ENCODE measurements around the gene RNF144A. TPM values are rescaled to one million over a fixed set of nuclear protein-coding genes. Genes with fewer than 3 reads are reported as not detected.

RNF144A gene
- total and polyA plus RNA-seq, 2 experiments from 2014 or later: 2.8 to 14.7 TPM

DNA sequence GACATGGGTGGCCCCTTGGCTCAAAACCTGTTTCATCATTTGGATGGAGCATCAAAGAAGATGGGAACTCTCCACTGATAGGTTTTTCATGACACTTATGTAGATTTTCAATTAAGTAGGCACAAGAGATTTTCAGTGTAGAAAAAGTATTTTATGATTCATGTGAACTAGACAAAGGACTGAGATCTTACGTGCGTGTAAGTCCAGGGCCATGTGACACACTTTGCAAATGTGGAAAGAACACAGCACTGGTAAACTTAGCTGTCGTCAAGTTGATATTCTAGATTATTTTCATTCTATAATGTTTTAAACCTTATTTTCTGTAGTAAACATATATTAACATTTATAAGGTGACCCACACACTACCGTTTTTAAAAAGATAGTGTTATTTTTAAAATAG lies 37.4 kb downstream of the RNF144A start:
- Mint-ChIP-seq H3K4me1 (no peaks in the 10 kb centered on the region), H3K27me3 (ENCODE audit: insufficient read depth, low read depth, poor library complexity) (no peaks in the 10 kb centered on the region), H3K9me3 (no peaks in the 10 kb centered on the region), H3K4me3 (no peak overlapping the region), H3K27ac (no peak overlapping the region), H3K36me3 (ENCODE audit: low read depth) (no peaks in the 10 kb centered on the region)
- Histone ChIP-seq H3K27ac (ENCODE audit: low read depth) (no peak overlapping the region), H4K20me1 (replicated peaks; ENCODE audit: insufficient read depth) (no peaks in the 10 kb centered on the region), H3K4me2 (no peak overlapping the region), H3K79me2 (replicated peaks; ENCODE audit: insufficient read depth) (no peaks in the 10 kb centered on the region), H3K4me1 (ENCODE audit: insufficient read depth) (no peaks in the 10 kb centered on the region), H3K36me3 (ENCODE audit: insufficient read depth) (no peaks in the 10 kb centered on the region), H3K27me3 (ENCODE audit: insufficient read depth) (no peaks in the 10 kb centered on the region), H3F3A (replicated peaks; ENCODE audit: low read depth) (no peaks in the 10 kb centered on the region), H3K4me3 (no peak overlapping the region), H3K9me2 (ENCODE audit: insufficient read depth) (no peaks in the 10 kb centered on the region), H2AFZ (no peak overlapping the region)
- no peak for ATAC-seq
- TF ChIP-seq, protein P1, sequence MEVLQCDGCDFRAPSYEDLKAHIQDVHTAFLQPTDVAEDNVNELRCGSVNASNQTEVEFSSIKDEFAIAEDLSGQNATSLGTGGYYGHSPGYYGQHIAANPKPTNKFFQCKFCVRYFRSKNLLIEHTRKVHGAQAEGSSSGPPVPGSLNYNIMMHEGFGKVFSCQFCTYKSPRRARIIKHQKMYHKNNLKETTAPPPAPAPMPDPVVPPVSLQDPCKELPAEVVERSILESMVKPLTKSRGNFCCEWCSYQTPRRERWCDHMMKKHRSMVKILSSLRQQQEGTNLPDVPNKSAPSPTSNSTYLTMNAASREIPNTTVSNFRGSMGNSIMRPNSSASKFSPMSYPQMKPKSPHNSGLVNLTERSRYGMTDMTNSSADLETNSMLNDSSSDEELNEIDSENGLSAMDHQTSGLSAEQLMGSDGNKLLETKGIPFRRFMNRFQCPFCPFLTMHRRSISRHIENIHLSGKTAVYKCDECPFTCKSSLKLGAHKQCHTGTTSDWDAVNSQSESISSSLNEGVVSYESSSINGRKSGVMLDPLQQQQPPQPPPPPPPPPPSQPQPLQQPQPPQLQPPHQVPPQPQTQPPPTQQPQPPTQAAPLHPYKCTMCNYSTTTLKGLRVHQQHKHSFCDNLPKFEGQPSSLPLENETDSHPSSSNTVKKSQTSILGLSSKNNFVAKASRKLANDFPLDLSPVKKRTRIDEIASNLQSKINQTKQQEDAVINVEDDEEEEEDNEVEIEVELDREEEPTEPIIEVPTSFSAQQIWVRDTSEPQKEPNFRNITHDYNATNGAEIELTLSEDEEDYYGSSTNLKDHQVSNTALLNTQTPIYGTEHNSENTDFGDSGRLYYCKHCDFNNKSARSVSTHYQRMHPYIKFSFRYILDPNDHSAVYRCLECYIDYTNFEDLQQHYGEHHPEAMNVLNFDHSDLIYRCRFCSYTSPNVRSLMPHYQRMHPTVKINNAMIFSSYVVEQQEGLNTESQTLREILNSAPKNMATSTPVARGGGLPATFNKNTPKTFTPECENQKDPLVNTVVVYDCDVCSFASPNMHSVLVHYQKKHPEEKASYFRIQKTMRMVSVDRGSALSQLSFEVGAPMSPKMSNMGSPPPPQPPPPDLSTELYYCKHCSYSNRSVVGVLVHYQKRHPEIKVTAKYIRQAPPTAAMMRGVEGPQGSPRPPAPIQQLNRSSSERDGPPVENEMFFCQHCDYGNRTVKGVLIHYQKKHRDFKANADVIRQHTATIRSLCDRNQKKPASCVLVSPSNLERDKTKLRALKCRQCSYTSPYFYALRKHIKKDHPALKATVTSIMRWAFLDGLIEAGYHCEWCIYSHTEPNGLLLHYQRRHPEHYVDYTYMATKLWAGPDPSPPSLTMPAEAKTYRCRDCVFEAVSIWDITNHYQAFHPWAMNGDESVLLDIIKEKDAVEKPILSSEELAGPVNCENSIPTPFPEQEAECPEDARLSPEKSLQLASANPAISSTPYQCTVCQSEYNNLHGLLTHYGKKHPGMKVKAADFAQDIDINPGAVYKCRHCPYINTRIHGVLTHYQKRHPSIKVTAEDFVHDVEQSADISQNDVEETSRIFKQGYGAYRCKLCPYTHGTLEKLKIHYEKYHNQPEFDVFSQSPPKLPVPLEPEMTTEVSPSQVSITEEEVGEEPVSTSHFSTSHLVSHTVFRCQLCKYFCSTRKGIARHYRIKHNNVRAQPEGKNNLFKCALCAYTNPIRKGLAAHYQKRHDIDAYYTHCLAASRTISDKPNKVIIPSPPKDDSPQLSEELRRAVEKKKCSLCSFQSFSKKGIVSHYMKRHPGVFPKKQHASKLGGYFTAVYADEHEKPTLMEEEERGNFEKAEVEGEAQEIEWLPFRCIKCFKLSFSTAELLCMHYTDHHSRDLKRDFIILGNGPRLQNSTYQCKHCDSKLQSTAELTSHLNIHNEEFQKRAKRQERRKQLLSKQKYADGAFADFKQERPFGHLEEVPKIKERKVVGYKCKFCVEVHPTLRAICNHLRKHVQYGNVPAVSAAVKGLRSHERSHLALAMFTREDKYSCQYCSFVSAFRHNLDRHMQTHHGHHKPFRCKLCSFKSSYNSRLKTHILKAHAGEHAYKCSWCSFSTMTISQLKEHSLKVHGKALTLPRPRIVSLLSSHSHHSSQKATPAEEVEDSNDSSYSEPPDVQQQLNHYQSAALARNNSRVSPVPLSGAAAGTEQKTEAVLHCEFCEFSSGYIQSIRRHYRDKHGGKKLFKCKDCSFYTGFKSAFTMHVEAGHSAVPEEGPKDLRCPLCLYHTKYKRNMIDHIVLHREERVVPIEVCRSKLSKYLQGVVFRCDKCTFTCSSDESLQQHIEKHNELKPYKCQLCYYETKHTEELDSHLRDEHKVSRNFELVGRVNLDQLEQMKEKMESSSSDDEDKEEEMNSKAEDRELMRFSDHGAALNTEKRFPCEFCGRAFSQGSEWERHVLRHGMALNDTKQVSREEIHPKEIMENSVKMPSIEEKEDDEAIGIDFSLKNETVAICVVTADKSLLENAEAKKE (CRISPR knock-in tag; IDR thresholded peaks at IDR 0.05): no peak
- no peak for TF ChIP-seq NANOG (IDR thresholded peaks at IDR 0.05; ENCODE audit: borderline replicate concordance)
- TF ChIP-seq JUNB (IDR thresholded peaks at IDR 0.05; ENCODE audit: unreplicated experiment): no peak
- no peak for TF ChIP-seq ZNF114 (CRISPR knock-in tag; IDR thresholded peaks at IDR 0.05)
- TF ChIP-seq EZH2phosphoT487 (IDR thresholded peaks at IDR 0.05; ENCODE audit: unreplicated experiment): no peak
- no peak for TF ChIP-seq STAT1 (IDR thresholded peaks at IDR 0.05; ENCODE audit: unreplicated experiment)
- TF ChIP-seq EZH2 (IDR thresholded peaks at IDR 0.05; ENCODE audit: low read depth, unreplicated experiment): no peak
- TF ChIP-seq, protein P2, sequence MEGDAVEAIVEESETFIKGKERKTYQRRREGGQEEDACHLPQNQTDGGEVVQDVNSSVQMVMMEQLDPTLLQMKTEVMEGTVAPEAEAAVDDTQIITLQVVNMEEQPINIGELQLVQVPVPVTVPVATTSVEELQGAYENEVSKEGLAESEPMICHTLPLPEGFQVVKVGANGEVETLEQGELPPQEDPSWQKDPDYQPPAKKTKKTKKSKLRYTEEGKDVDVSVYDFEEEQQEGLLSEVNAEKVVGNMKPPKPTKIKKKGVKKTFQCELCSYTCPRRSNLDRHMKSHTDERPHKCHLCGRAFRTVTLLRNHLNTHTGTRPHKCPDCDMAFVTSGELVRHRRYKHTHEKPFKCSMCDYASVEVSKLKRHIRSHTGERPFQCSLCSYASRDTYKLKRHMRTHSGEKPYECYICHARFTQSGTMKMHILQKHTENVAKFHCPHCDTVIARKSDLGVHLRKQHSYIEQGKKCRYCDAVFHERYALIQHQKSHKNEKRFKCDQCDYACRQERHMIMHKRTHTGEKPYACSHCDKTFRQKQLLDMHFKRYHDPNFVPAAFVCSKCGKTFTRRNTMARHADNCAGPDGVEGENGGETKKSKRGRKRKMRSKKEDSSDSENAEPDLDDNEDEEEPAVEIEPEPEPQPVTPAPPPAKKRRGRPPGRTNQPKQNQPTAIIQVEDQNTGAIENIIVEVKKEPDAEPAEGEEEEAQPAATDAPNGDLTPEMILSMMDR (conservative IDR thresholded peaks at IDR 0.05; ENCODE audit: low read depth in 2 of 2): no peak
- TF ChIP-seq, protein P3, sequence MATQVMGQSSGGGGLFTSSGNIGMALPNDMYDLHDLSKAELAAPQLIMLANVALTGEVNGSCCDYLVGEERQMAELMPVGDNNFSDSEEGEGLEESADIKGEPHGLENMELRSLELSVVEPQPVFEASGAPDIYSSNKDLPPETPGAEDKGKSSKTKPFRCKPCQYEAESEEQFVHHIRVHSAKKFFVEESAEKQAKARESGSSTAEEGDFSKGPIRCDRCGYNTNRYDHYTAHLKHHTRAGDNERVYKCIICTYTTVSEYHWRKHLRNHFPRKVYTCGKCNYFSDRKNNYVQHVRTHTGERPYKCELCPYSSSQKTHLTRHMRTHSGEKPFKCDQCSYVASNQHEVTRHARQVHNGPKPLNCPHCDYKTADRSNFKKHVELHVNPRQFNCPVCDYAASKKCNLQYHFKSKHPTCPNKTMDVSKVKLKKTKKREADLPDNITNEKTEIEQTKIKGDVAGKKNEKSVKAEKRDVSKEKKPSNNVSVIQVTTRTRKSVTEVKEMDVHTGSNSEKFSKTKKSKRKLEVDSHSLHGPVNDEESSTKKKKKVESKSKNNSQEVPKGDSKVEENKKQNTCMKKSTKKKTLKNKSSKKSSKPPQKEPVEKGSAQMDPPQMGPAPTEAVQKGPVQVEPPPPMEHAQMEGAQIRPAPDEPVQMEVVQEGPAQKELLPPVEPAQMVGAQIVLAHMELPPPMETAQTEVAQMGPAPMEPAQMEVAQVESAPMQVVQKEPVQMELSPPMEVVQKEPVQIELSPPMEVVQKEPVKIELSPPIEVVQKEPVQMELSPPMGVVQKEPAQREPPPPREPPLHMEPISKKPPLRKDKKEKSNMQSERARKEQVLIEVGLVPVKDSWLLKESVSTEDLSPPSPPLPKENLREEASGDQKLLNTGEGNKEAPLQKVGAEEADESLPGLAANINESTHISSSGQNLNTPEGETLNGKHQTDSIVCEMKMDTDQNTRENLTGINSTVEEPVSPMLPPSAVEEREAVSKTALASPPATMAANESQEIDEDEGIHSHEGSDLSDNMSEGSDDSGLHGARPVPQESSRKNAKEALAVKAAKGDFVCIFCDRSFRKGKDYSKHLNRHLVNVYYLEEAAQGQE (IDR thresholded peaks at IDR 0.05; ENCODE audit: unreplicated experiment): no peak
- no peak for TF ChIP-seq POLR2AphosphoS5 (IDR thresholded peaks at IDR 0.05; ENCODE audit: low read depth)
- no peak for TF ChIP-seq ZNF331 (CRISPR knock-in tag; IDR thresholded peaks at IDR 0.05; ENCODE audit: low read depth)
- TF ChIP-seq CREB1 (CRISPR knock-in tag; IDR thresholded peaks at IDR 0.05; ENCODE audit: low read depth): no peak
- TF ChIP-seq, protein P4, sequence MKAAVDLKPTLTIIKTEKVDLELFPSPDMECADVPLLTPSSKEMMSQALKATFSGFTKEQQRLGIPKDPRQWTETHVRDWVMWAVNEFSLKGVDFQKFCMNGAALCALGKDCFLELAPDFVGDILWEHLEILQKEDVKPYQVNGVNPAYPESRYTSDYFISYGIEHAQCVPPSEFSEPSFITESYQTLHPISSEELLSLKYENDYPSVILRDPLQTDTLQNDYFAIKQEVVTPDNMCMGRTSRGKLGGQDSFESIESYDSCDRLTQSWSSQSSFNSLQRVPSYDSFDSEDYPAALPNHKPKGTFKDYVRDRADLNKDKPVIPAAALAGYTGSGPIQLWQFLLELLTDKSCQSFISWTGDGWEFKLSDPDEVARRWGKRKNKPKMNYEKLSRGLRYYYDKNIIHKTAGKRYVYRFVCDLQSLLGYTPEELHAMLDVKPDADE (IDR thresholded peaks at IDR 0.05): no peak
- no peak for DNase-seq (ENCODE audit: low spot score)
